GM18870 (cell line): ENCODE data around the gene BTBD16.

Experiments
- ATAC-seq: cut with Tn5 transposase; IDR thresholded peaks from one replicate; pipeline ENCODE4 v1.9.1; 2021; ENCODE audit warnings: moderate library complexity; ENCODE audit not compliant: unreplicated experiment

BTBD16 gene

GRCh38 chr10:122273966-122274545 is 3.0 kb downstream of the BTBD16 start:
- no peak for ATAC-seq

- no peak for ATAC-seq
These were observed 5.6 kb downstream of the BTBD16 start for GRCh38 chr10:122276611-122277208.

GRCh38 chr10:122277526-122278136 is 6.5 kb downstream of the BTBD16 start:
- ATAC-seq = no peak

GRCh38 chr10:122279725-122280141 is 8.6 kb downstream of the BTBD16 start:
- ATAC-seq = no peak

- no peak for ATAC-seq
These were observed 9.1 kb downstream of the BTBD16 start for GRCh38 chr10:122280156-122280555.

- no peak for ATAC-seq
These were observed 10.0 kb downstream of the BTBD16 start for GRCh38 chr10:122281018-122281626.

- no peak for ATAC-seq
These were observed 10.7 kb downstream of the BTBD16 start for GRCh38 chr10:122281751-122282150.

GRCh38 chr10:122282253-122282671 is 11.2 kb downstream of the BTBD16 start:
- no peak for ATAC-seq

GRCh38 chr10:122282909-122283308 is 11.8 kb downstream of the BTBD16 start:
- no peak for ATAC-seq

GRCh38 chr10:122285506-122286444 is 14.7 kb downstream of the BTBD16 start:
- no peak for ATAC-seq

GRCh38 chr10:122286867-122287266 is 15.8 kb downstream of the BTBD16 start:
- no peak for ATAC-seq

GRCh38 chr10:122287570-122287969 is 16.5 kb downstream of the BTBD16 start:
- ATAC-seq = no peak

GRCh38 chr10:122288262-122288661 is 17.2 kb downstream of the BTBD16 start:
- no peak for ATAC-seq

GRCh38 chr10:122288917-122289316 is 17.8 kb downstream of the BTBD16 start:
- ATAC-seq = no peak

GRCh38 chr10:122290334-122290733 is 19.2 kb downstream of the BTBD16 start:
- no peak for ATAC-seq

- ATAC-seq = no peak
These were observed 19.9 kb downstream of the BTBD16 start for GRCh38 chr10:122290833-122291532.

GRCh38 chr10:122291739-122292138 is 20.6 kb downstream of the BTBD16 start:
- no peak for ATAC-seq

GRCh38 chr10:122292376-122292775 is 21.3 kb downstream of the BTBD16 start:
- no peak for ATAC-seq

GRCh38 chr10:122293156-122293960 is 22.3 kb downstream of the BTBD16 start:
- ATAC-seq = no peak
